PC-3 (cell line): ENCODE measurements around the gene CCDC192. TPM values are rescaled to one million over a fixed set of nuclear protein-coding genes. Genes with fewer than 3 reads are reported as not detected.

ENCODE experiments used
- ATAC-seq: fragments of 200-7000 bp; cut with Tn5 transposase; 2 replicates; pipeline ENCODE4 v1.9.1; 2020; ENCODE audit warnings: mild to moderate bottlenecking, moderate library complexity
- BruUV-seq: library from RNA; stranded (reverse); fragments of 400-500 nt; replicated peaks from 2 replicates; lab custom pipeline; 2021; lab: Mats Ljungman, UMichigan
- CTCF ChIA-PET: fragments of 300-600 bp; sonication (Branson Sonifier 250); formaldehyde crosslinking; loops from one replicate; lab custom pipeline; 2022; ENCODE audit warnings: antibody characterized with exemption; lab: Charles Lee
- POLR2A ChIA-PET: fragments of 300-600 bp; sonication (Branson Sonifier 250); formaldehyde crosslinking; loops from one replicate; lab custom pipeline; 2022; ENCODE audit warnings: antibody characterized with exemption; ENCODE audit not compliant: unreplicated experiment; lab: Charles Lee
- DNase-seq: peaks from one replicate; pipeline ENCODE4 v3.0.0-alpha.2; 2015
- H2AFZ ChIP-seq: fragments of 300-600 bp; sonication (generic); 2 replicates; pipeline ENCODE4 v1.6.0; 2016; ENCODE audit warnings: antibody characterized with exemption, low read length
- H3F3A ChIP-seq: fragments of 300-600 bp; sonication (generic); one replicate; pipeline ENCODE4 v1.6.0; 2017; ENCODE audit warnings: antibody characterized with exemption, low read length, control low read depth, mild to moderate bottlenecking; ENCODE audit not compliant: unreplicated experiment
- H3K27ac ChIP-seq: fragments of 300-600 bp; sonication (generic); 2 replicates; pipeline ENCODE4 v1.5.1; 2016; ENCODE audit warnings: mild to moderate bottlenecking, low read length
- H3K27me3 ChIP-seq: fragments of 300-600 bp; sonication (generic); 2 replicates; pipeline ENCODE4 v1.6.1; 2016; ENCODE audit warnings: low read length, mixed read lengths
- H3K36me3 ChIP-seq: fragments of 300-600 bp; sonication (generic); 2 replicates; pipeline ENCODE4 v1.6.1; 2016; ENCODE audit warnings: low read depth, mixed run types, low read length, mixed read lengths
- H3K4me1 ChIP-seq: fragments of 300-600 bp; sonication (generic); 2 replicates; pipeline ENCODE4 v1.5.1; 2016; ENCODE audit warnings: low read length; ENCODE audit not compliant: insufficient read depth
- H3K4me2 ChIP-seq: fragments of 300-600 bp; sonication (generic); 2 replicates; pipeline ENCODE4 v1.6.0; 2016; ENCODE audit warnings: low read length
- H3K4me3 ChIP-seq: fragments of 300-600 bp; sonication (generic); 2 replicates; pipeline ENCODE4 v1.5.1; 2016; ENCODE audit warnings: mild to moderate bottlenecking, low read length, mixed read lengths
- H3K79me2 ChIP-seq: fragments of 300-600 bp; sonication (generic); 2 replicates; pipeline ENCODE4 v1.6.1; 2017; ENCODE audit warnings: low read length, mixed read lengths
- H3K9ac ChIP-seq: fragments of 300-600 bp; sonication (generic); 2 replicates; pipeline ENCODE4 v1.6.0; 2016; ENCODE audit warnings: mild to moderate bottlenecking, low read length
- H3K9me2 ChIP-seq: fragments of 300-600 bp; sonication (generic); replicated peaks from 2 replicates; pipeline ENCODE4 v1.6.1; 2016; ENCODE audit warnings: mixed run types, low read length, mixed read lengths
- H3K9me3 ChIP-seq: fragments of 300-600 bp; sonication (generic); 2 replicates; pipeline ENCODE4 v1.6.1; 2016; ENCODE audit warnings: low read length, mixed read lengths
- H4K20me1 ChIP-seq: fragments of 300-600 bp; sonication (generic); 2 replicates; pipeline ENCODE4 v1.6.1; 2016; ENCODE audit warnings: low read length, mixed read lengths
- CTCF ChIP-seq: fragments of 300-600 bp; sonication (generic); conservative IDR thresholded peaks from 2 replicates; pipeline ENCODE4 v1.5.1; 2017; ENCODE audit warnings: antibody characterized with exemption, low read depth, mild to moderate bottlenecking, low read length
- EZH2 ChIP-seq: fragments of 300-600 bp; sonication (generic); IDR thresholded peaks from one replicate; pipeline ENCODE4 v1.6.1; 2017; ENCODE audit warnings: antibody characterized with exemption, mild to moderate bottlenecking, low read length; ENCODE audit not compliant: unreplicated experiment
- EZH2phosphoT487 ChIP-seq: fragments of 300-600 bp; sonication (generic); IDR thresholded peaks from 2 replicates; pipeline ENCODE4 v1.6.1; 2018; ENCODE audit warnings: mild to moderate bottlenecking, antibody characterized with exemption, low read length, borderline replicate concordance
- intact Hi-C: fragments of 100-400 bp; cut with micrococcal nuclease; formaldehyde crosslinking; loops from 2 replicates; pipeline ENCODE4 v1.9.0; 2023
- total RNA-seq: library from RNA; depleted of rRNA; stranded (reverse); fragments of >200 nt; gene quantifications from 2 replicates; pipeline ENCODE4 v1.2.3, GENCODE V29; 2014

Gene CCDC192
- total RNA-seq, 1 experiment from 2014 or later = not detected

- Histone ChIP-seq H3K79me2 (no peaks in the 10 kb centered on the region), H3K4me1 (peaks cover 6% of the 10 kb centered on the region), H4K20me1 (no peaks in the 10 kb centered on the region), H3K9me2 (no peaks in the 10 kb centered on the region), H3F3A (no peaks in the 10 kb centered on the region), H3K36me3 (no peaks in the 10 kb centered on the region), H3K9ac (no peak overlapping the region), H3K27me3 (no peaks in the 10 kb centered on the region), H3K4me3 (no peak overlapping the region), H3K9me3 (no peaks in the 10 kb centered on the region), H3K27ac (no peak overlapping the region), H3K4me2 (no peak overlapping the region), H2AFZ (no peak overlapping the region)
- no TSS peak for BruUV-seq
- ATAC-seq (peak; percentile 34), DNase-seq (peak; percentile 22)
- TF ChIP-seq EZH2phosphoT487 (no peak), EZH2 (no peak), CTCF (no peak)
- intact Hi-C loops = no loop called here
- ChIA-PET CTCF (interaction anchor here (0.6 kb wide), 1 partner anchor 124 kb away, joined by 3 read pairs; no protein-coding TSS in a partner anchor), POLR2A (no interaction called here)
Observed at GRCh38 chr5:127754259-127754658, 51.1 kb downstream of the CCDC192 start.

- H3K27me3 ChIP-seq = no peaks in the 10 kb centered on the region
- no peak overlapping the region for H3K4me2 ChIP-seq
- no peaks in the 10 kb centered on the region for H3K9me3 ChIP-seq
- no peaks in the 10 kb centered on the region for H3K79me2 ChIP-seq
- no peak overlapping the region for H3K27ac ChIP-seq
- BruUV-seq = no TSS peak
- no peak for TF ChIP-seq EZH2phosphoT487
- TF ChIP-seq CTCF = no peak
- no peak for TF ChIP-seq EZH2
- ATAC-seq (no peak), DNase-seq (no peak)
- no peaks in the 10 kb centered on the region for H3K9me2 ChIP-seq
- H2AFZ ChIP-seq = no peak overlapping the region
- no peaks in the 10 kb centered on the region for H4K20me1 ChIP-seq
- H3K36me3 ChIP-seq = no peaks in the 10 kb centered on the region
- no peak overlapping the region for H3K4me3 ChIP-seq
- no peak overlapping the region for H3K9ac ChIP-seq
- peaks cover 6% of the 10 kb centered on the region for H3K4me1 ChIP-seq
- intact Hi-C loops = loop anchor here (5.0 kb wide), 1 partner anchor 283 kb away; no protein-coding TSS in a partner anchor
- ChIA-PET CTCF (no interaction called here), POLR2A (no interaction called here)
- no peaks in the 10 kb centered on the region for H3F3A ChIP-seq
Observed at GRCh38 chr5:127754706-127755105, 51.5 kb downstream of the CCDC192 start.

- Histone ChIP-seq H3K27me3 (no peaks in the 10 kb centered on the region), H3K36me3 (no peaks in the 10 kb centered on the region), H3K4me3 (no peak overlapping the region), H4K20me1 (no peaks in the 10 kb centered on the region), H3K4me1 (peaks cover 6% of the 10 kb centered on the region), H3K9me2 (no peaks in the 10 kb centered on the region), H3K4me2 (no peak overlapping the region), H3K9me3 (no peaks in the 10 kb centered on the region), H3K9ac (no peak overlapping the region), H3F3A (no peaks in the 10 kb centered on the region), H2AFZ (no peak overlapping the region), H3K27ac (no peak overlapping the region), H3K79me2 (no peaks in the 10 kb centered on the region)
- CTCF ChIA-PET = interaction anchor here (0.6 to 1.4 kb wide), 5 partner anchors 12 to 448 kb away, joined by 3 to 5 read pairs (median 4); no protein-coding TSS in a partner anchor
- ATAC-seq (peak; percentile 81), DNase-seq (peak; percentile 78)
- no TSS peak for BruUV-seq
- TF ChIP-seq EZH2 (no peak), EZH2phosphoT487 (no peak), CTCF (peak; percentile 84)
- intact Hi-C loops = loop anchor here (1.0 to 5.0 kb wide), 8 partner anchors 77 to 443 kb away; partner anchors contain the start of gene SLC12A2
- POLR2A ChIA-PET = no interaction called here
Observed at GRCh38 chr5:127757576-127757975, 54.4 kb downstream of the CCDC192 start.
